ENCODE results near the gene STPG4. TPM values are rescaled to one million over a fixed set of nuclear protein-coding genes. Genes with fewer than 3 reads are reported as not detected.
A peak's percentile ranks its signal among the peaks of the same experiment; 100 is the strongest.

The STPG4 gene
- total and polyA plus RNA-seq, 4 donors = 0.06 to 1.0 (median 0.20) TPM

DNA sequence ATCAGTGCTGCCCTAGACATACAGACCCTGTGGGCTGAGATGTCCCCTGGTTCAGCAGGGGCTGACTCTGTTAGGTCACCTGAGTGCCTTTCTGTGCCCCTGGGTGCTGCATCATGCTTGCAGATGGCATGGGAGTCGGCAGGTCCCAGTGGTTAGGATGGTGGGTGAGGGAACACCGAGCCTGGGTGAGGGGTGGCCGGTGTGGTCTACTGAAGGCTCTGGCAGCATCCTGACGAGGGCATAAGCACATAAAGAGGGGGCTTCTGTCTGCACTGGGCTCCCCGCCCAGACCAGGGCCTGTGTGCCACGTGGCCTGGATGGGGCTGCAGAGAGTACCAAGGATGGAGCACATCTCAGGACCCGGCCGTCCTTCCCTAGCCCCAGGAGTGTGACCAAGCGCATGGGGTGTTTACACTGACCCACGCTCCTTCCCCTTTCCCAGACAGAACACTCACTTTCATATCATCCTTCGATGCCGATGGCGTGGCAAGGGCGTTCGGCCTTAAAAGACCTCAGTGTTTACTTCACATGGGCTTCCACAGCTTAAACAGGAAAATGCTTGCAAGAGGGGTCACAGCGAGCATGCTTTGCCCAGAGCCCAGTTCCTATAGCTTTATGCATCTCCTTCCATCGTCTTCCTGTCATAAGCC is 115.1 kb downstream of the STPG4 start:
- Histone ChIP-seq H3K4me1 (ENCODE audit: control insufficient read depth in 5 of 5, insufficient read depth in 5 of 5, low read length in 5 of 5) (peaks cover 7 to 28% (median 22%) of the 10 kb centered on the region in 5 donors), H3K36me3 (ENCODE audit: control insufficient read depth in 4 of 4, insufficient read depth in 4 of 4, low read length in 4 of 4) (peaks cover 0 to 15% (median 0%) of the 10 kb centered on the region in 4 donors), H3K27me3 (ENCODE audit: control insufficient read depth in 3 of 3, insufficient read depth in 3 of 3, low read length in 2 of 3) (no peaks in the 10 kb centered on the region), H3K27ac (ENCODE audit: low read depth in 1 of 2, low read length in 1 of 2) (peak overlapping the region in 1 of 2 donors; percentile 66), H3K9ac (ENCODE audit: insufficient read depth in 1 of 2, low read length in 2 of 2) (no peak overlapping the region), H3K4me3 (no peak overlapping the region), H3K9me3 (ENCODE audit: control insufficient read depth in 4 of 4, insufficient read depth in 3 of 4, low read length in 3 of 4) (no peaks in the 10 kb centered on the region)
- TF ChIP-seq CTCF (IDR thresholded peaks at IDR 0.05; ENCODE audit: control extremely low read depth, extremely low read depth) = no peak
- 73 to 74% methylated on average over 16 to 17 of the region's 17 CpGs for WGBS, 2 donors
- ATAC-seq (ENCODE audit: insufficient read depth, low FRiP score) (no peak), DNase-seq (no peak)

- TF ChIP-seq CTCF (IDR thresholded peaks at IDR 0.05; ENCODE audit: control extremely low read depth, extremely low read depth) = no peak
- peak overlapping the region in 1 of 2 donors; percentile 82 for H3K27ac ChIP-seq (ENCODE audit: low read depth in 1 of 2, low read length in 1 of 2)
- H3K4me3 ChIP-seq = no peak overlapping the region
- WGBS, 2 donors = 85 to 92% methylated on average over 2 of the region's 2 CpGs
- H3K27me3 ChIP-seq (ENCODE audit: control insufficient read depth in 3 of 3, insufficient read depth in 3 of 3, low read length in 2 of 3) = no peaks in the 10 kb centered on the region
- no peak overlapping the region for H3K9ac ChIP-seq (ENCODE audit: insufficient read depth in 1 of 2, low read length in 2 of 2)
- H3K9me3 ChIP-seq (ENCODE audit: control insufficient read depth in 4 of 4, insufficient read depth in 3 of 4, low read length in 3 of 4) = no peaks in the 10 kb centered on the region
- DNase-seq (no peak), ATAC-seq (ENCODE audit: insufficient read depth, low FRiP score) (no peak)
- H3K4me1 ChIP-seq (ENCODE audit: control insufficient read depth in 5 of 5, insufficient read depth in 5 of 5, low read length in 5 of 5) = peaks cover 12 to 32% (median 28%) of the 10 kb centered on the region in 5 donors
- peaks cover 0 to 15% (median 0%) of the 10 kb centered on the region in 4 donors for H3K36me3 ChIP-seq (ENCODE audit: control insufficient read depth in 4 of 4, insufficient read depth in 4 of 4, low read length in 4 of 4)
These were observed 115.6 kb downstream of the STPG4 start for GRCh38 chr2:47039489-47039870.

DNA sequence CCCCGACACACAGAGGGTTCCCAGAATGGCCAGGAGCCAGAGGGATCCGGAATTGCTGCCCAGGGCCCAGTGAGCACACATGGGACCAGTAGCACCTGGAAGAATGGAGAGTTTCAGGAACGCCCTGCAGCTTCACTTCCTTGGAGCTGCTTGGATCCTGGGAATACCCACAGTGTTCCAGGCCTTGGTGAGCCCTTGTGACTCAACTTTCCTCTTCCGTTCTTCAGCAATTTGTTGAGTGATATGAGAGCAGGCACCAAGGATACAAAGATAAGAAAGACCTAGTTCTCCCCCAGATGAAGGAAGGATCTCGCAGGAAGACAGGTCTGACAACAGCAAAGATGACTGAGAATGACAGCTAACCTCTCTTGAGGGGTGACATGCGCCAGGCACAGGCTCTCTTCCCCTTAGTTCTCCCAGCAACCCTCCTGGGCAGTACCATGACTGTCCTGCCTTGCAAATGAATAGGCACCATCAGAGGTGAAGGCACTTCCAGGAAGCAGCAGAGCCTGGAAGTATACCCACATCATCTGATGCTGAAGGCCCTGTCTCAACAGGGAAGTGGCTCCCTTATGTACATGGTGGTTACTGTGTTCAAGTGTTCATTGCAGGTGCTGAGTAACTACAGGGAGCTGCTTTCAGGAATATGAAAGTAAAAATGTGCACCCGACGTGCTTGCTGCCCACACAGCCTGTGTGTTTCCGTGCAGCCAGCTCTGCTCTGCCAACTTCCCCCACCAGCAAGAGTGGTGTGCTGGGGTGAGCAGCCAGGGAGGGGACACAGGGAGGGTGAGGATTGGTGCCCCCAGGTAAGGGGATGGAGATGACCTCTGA is 116.2 kb downstream of the STPG4 start:
- H3K4me3 ChIP-seq = no peak overlapping the region
- WGBS, 2 donors = 60 to 72% methylated on average over 9 of the region's 9 CpGs
- H3K4me1 ChIP-seq (ENCODE audit: control insufficient read depth in 5 of 5, insufficient read depth in 5 of 5, low read length in 5 of 5) = peaks cover 13 to 38% (median 30%) of the 10 kb centered on the region in 5 donors
- no peaks in the 10 kb centered on the region for H3K27me3 ChIP-seq (ENCODE audit: control insufficient read depth in 3 of 3, insufficient read depth in 3 of 3, low read length in 2 of 3)
- TF ChIP-seq CTCF (IDR thresholded peaks at IDR 0.05; ENCODE audit: control extremely low read depth, extremely low read depth) = no peak
- DNase-seq = no peak
- H3K27ac ChIP-seq (ENCODE audit: low read depth in 1 of 2, low read length in 1 of 2) = peak overlapping the region in 1 of 2 donors; percentile 82
- ATAC-seq (ENCODE audit: insufficient read depth, low FRiP score) = no peak
- H3K36me3 ChIP-seq (ENCODE audit: control insufficient read depth in 4 of 4, insufficient read depth in 4 of 4, low read length in 4 of 4) = peaks cover 0 to 15% (median 0%) of the 10 kb centered on the region in 4 donors
- no peak overlapping the region for H3K9ac ChIP-seq (ENCODE audit: insufficient read depth in 1 of 2, low read length in 2 of 2)
- no peaks in the 10 kb centered on the region for H3K9me3 ChIP-seq (ENCODE audit: control insufficient read depth in 4 of 4, insufficient read depth in 3 of 4, low read length in 3 of 4)

Measured in lung (tissue), 12 donors.